Measurements from ENCODE around the gene CDC42BPG. TPM values are rescaled to one million over a fixed set of nuclear protein-coding genes. Genes with fewer than 3 reads are reported as not detected.

Gene CDC42BPG
- total RNA-seq, 1 experiment from 2014 or later = 0.03 TPM

- DNase-seq (ENCODE audit: low read depth in 1 of 2, low spot score in 2 of 2) = peak in 1 of 2 experiments; percentile 40
- Histone ChIP-seq H3K36me3 (no peaks in the 10 kb centered on the region), H3K27me3 (replicated peaks) (no peaks in the 10 kb centered on the region), H3K4me3 (no peak overlapping the region), H3K4me1 (replicated peaks) (peaks cover 17% of the 10 kb centered on the region), H3K9me3 (replicated peaks) (no peaks in the 10 kb centered on the region), H3K27ac (no peak overlapping the region)
Measured at GRCh38 chr11:64885367-64886286, 41.2 kb upstream of the CDC42BPG start.

- no peak for DNase-seq (ENCODE audit: low read depth in 1 of 2, low spot score in 2 of 2)
- H3K27me3 ChIP-seq (replicated peaks) = no peaks in the 10 kb centered on the region
- H3K9me3 ChIP-seq (replicated peaks) = no peaks in the 10 kb centered on the region
- H3K4me1 ChIP-seq (replicated peaks) = peaks cover 20% of the 10 kb centered on the region
- H3K27ac ChIP-seq = no peak overlapping the region
- no peaks in the 10 kb centered on the region for H3K36me3 ChIP-seq
- no peak overlapping the region for H3K4me3 ChIP-seq
Measured at GRCh38 chr11:64884019-64884418, 39.6 kb upstream of the CDC42BPG start.

GRCh38 chr11:64883575-64883974, 39.1 kb upstream of the CDC42BPG start:
- Histone ChIP-seq H3K9me3 (replicated peaks) (no peaks in the 10 kb centered on the region), H3K4me1 (replicated peaks) (peaks cover 23% of the 10 kb centered on the region), H3K4me3 (no peak overlapping the region), H3K27ac (no peak overlapping the region), H3K27me3 (replicated peaks) (no peaks in the 10 kb centered on the region), H3K36me3 (no peaks in the 10 kb centered on the region)
- no peak for DNase-seq (ENCODE audit: low read depth in 1 of 2, low spot score in 2 of 2)

DNA sequence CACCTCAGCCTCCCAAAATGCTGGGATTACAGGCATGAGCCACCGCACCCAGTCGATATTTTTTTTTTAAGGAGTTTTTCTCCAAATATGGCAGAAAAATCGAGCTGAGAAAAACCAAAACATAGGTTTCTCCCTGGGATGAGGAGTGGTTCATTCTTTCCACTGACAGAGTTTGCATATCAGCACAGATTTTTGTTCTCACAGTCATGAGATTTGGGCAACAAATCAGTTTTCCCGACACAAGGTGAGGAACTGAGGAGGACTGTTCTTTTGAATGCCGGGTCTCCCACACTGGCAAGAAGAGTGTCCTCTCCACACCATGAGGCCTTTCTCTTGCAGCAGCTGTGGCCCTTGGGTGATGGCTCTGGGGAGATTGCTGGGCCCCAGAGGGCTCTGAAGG, 37.8 kb upstream of the CDC42BPG start:
- no peak overlapping the region for H3K4me3 ChIP-seq
- H3K9me3 ChIP-seq (replicated peaks) = no peaks in the 10 kb centered on the region
- no peak overlapping the region for H3K27ac ChIP-seq
- DNase-seq (ENCODE audit: low read depth in 1 of 2, low spot score in 2 of 2) = no peak
- H3K4me1 ChIP-seq (replicated peaks) = peaks cover 19% of the 10 kb centered on the region
- H3K36me3 ChIP-seq = peaks cover 4% of the 10 kb centered on the region; the same call in 1 of the 2 replicates
- no peaks in the 10 kb centered on the region for H3K27me3 ChIP-seq (replicated peaks)

DNA sequence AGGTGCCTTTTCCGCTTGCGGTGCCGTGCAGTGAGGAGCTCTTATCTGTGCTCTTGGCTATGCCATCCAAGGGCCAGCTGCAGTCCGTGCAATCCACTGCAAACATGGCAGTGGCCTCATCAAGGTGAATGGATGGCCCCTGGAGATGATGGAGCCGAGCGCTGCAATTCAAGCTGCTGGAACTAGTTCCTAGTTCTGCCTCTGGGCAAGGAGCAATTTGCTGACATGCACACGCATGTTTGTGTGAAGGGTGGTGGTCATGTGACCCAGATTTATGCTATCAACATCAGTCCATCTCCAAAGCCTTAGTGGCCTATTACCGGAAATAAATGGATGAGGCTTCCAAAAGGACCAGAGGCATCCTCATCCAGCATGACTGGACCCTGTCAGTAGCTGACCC, 37.0 kb upstream of the CDC42BPG start:
- DNase-seq (ENCODE audit: low read depth in 1 of 2, low spot score in 2 of 2) = no peak
- H3K4me1 ChIP-seq (replicated peaks) = peaks cover 27% of the 10 kb centered on the region
- H3K36me3 ChIP-seq = peaks cover 9% of the 10 kb centered on the region
- H3K4me3 ChIP-seq = no peak overlapping the region
- H3K27ac ChIP-seq = no peak overlapping the region
- no peaks in the 10 kb centered on the region for H3K27me3 ChIP-seq (replicated peaks)
- H3K9me3 ChIP-seq (replicated peaks) = no peaks in the 10 kb centered on the region

DNA sequence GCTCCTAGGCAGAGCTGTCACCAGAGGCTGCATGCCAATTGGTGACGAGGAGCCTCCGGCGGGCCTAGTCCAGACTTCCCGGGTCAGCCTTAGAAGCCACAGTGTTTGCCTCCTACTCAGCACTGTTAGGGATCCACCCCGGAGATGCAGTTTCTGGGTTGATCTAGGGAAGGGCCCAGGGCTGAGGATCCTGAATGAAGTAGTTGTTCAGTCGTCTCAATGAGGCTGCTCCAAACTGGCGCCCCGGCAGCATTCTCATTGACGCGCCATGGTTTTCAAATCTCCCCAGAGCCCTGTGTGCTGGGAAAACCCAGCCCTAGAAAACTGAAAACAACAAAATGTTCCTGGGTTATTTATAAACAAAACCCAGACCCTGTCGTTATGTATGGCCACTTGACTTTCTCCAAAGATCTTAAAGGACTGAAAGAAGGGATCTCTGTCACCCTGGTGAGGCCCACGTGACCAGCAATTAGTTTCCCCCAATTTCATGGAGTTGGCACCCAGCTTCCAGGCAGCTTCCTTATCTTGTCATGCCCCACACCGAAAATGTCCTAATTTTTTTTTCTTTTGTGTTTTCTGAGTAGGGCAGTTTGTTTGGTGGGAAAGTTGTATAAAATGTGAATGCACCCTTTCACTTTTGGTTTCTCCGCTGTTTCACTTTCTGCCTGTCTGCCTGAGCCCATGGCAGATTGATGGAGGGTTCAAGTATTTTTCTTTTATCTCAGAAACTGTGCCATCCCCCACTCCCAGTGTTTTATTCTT, 36.0 kb upstream of the CDC42BPG start:
- peaks cover 31% of the 10 kb centered on the region for H3K4me1 ChIP-seq (replicated peaks)
- no peaks in the 10 kb centered on the region for H3K27me3 ChIP-seq (replicated peaks)
- peaks cover 19% of the 10 kb centered on the region for H3K36me3 ChIP-seq
- H3K9me3 ChIP-seq (replicated peaks) = no peaks in the 10 kb centered on the region
- H3K4me3 ChIP-seq = no peak overlapping the region
- no peak for DNase-seq (ENCODE audit: low read depth in 1 of 2, low spot score in 2 of 2)
- no peak overlapping the region for H3K27ac ChIP-seq

DNA sequence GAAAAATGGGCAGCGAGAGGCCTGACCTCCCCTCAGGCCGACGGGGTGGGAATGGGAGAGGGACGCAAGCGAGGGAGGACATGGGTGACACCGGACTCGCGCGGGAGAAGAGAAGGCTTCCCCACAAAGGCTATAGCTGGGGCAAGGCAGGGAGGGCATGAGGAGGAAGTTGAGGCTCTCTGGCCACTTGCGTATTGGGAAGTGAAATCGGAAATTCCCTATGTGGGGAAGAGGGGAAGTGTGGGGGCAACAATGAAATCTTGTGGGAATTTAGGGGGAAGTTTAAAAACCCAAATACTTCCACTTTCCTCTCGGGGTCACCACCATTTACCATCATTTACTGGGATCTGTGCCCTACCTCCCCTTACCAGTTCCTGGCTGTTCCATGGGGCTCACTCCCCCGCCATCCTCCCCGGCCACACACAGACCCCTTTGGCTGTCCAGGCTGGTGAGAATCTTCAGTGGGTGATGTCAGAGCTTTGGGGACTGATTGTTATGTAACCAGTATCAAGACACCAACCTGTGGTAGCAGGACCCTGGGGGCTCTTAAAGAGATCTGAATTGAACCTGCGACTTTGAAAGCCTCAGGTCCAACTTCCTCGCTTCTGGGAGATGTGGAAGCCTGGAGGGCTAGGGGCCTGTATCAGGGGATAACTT, 34.9 kb upstream of the CDC42BPG start:
- H3K9me3 ChIP-seq (replicated peaks) = no peaks in the 10 kb centered on the region
- peaks cover 30% of the 10 kb centered on the region for H3K36me3 ChIP-seq
- H3K4me1 ChIP-seq (replicated peaks) = peaks cover 29% of the 10 kb centered on the region

DNA sequence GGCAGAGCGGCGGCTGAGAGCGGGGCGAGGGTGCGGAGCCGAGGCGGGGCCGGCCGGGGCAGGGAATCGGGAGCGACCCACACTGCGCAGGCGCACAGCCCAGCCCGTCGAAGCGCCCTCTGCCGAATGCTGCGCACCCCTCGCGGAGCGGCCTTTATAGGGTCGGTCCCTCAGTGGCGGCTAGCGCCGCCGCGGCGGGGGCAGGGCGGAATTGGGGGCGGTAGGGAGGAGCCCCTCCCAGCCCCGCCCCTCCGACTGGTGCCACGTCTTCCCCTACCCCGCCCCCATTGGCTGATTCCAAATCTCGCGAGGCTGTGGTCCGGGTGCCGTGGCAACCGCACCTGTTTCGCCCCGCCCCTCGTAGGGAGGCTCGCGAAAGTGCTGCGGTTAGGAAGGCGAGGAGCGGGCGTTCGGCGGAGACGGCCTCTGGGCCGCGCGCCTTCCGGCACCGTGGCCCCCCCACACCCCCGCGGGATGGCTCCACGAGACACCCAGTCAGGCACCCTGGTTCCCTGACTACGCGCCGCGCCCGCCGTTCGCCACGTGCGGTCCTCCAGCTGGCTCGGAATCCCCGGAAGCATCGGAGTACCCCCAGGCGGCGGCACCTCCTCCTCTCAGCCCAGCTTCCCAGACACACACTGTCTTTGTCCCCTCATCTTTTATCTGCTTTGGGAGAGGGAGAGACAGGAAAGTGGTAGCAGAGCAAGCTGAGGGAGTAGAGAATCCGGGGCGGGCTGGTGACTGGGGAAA, 34.2 kb upstream of the CDC42BPG start, which contains the start of gene EHD1:
Gene EHD1, minus strand, starts transcription at position 128 of the 750 bp plus-strand sequence. CDS start 157 bp downstream, outside the sequence.
- peak; percentile 100 for DNase-seq (ENCODE audit: low read depth in 1 of 2, low spot score in 2 of 2)
- Histone ChIP-seq H3K27ac (peak within 1 kb of the TSS; percentile 12), H3K27me3 (replicated peaks) (no peaks in the 10 kb centered on the region), H3K4me1 (replicated peaks) (peaks cover 29% of the 10 kb centered on the region), H3K36me3 (peaks cover 36% of the 10 kb centered on the region), H3K4me3 (peak within 1 kb of the TSS; percentile 75), H3K9me3 (replicated peaks) (no peaks in the 10 kb centered on the region)

More for the DNA sequence above, 34.9 kb upstream of the CDC42BPG start:
- Histone ChIP-seq H3K4me3 (peak overlapping the region; percentile 75), H3K27ac (0 out of 2 replicates have a peak overlapping the region, but pooled peaks have one; percentile 11), H3K27me3 (replicated peaks) (no peaks in the 10 kb centered on the region)
- no peak for DNase-seq (ENCODE audit: low read depth in 1 of 2, low spot score in 2 of 2)

GRCh38 chr11:64878223-64878493, 33.7 kb upstream of the CDC42BPG start:
- no peaks in the 10 kb centered on the region for H3K27me3 ChIP-seq (replicated peaks)
- peaks cover 40% of the 10 kb centered on the region for H3K36me3 ChIP-seq

GRCh38 chr11:64877390-64878222, 33.2 kb upstream of the CDC42BPG start:
- no peak for DNase-seq (ENCODE audit: low read depth in 1 of 2, low spot score in 2 of 2)

More at GRCh38 chr11:64878223-64878493, 33.7 kb upstream of the CDC42BPG start:
- peak overlapping the region; percentile 75 for H3K4me3 ChIP-seq
- H3K27ac ChIP-seq = no peak overlapping the region
- no peaks in the 10 kb centered on the region for H3K9me3 ChIP-seq (replicated peaks)
- no peak for DNase-seq (ENCODE audit: low read depth in 1 of 2, low spot score in 2 of 2)
- peaks cover 29% of the 10 kb centered on the region for H3K4me1 ChIP-seq (replicated peaks)

DNA sequence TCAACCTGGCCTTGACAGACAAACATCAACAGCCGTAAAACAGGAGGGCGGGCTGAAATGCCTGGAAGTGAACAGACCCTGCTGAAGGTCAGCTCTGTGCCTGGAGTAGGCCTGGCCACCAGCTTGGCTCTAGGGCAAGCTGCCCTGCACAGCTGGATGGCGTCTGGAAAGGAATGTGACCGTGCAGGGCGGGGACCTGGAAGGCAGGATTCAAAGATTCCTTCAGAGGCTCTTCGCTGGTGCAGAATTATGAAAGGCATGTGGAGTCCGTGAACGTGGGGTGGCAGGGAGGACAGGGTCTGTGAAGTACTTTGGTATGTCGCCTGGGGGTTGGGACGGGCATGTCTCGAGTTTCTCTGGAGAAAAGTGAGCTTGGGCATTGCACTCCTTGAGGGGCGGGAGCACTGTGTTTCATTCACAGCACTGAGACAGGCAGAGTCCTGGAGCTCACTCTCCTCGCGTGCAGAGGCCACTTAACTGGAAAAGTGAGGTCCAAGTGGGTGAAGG, 32.4 kb upstream of the CDC42BPG start:
- peaks cover 51% of the 10 kb centered on the region for H3K36me3 ChIP-seq
- peak overlapping the region; percentile 20; the same call in 1 of the 2 replicates for H3K27ac ChIP-seq
- H3K9me3 ChIP-seq (replicated peaks) = no peaks in the 10 kb centered on the region
- no peaks in the 10 kb centered on the region for H3K27me3 ChIP-seq (replicated peaks)
- H3K4me1 ChIP-seq (replicated peaks) = peaks cover 29% of the 10 kb centered on the region
- peak; percentile 86 to 93 for DNase-seq (ENCODE audit: low read depth in 1 of 2, low spot score in 2 of 2)
- peak overlapping the region; percentile 75 for H3K4me3 ChIP-seq

More at GRCh38 chr11:64877390-64878222, 33.2 kb upstream of the CDC42BPG start:
- Histone ChIP-seq H3K27me3 (replicated peaks) (no peaks in the 10 kb centered on the region), H3K4me3 (peak overlapping the region; percentile 75), H3K27ac (peak overlapping the region; percentile 12), H3K9me3 (replicated peaks) (no peaks in the 10 kb centered on the region), H3K36me3 (peaks cover 46% of the 10 kb centered on the region), H3K4me1 (replicated peaks) (peaks cover 29% of the 10 kb centered on the region)

- Histone ChIP-seq H3K4me3 (peak overlapping the region; percentile 75), H3K27me3 (replicated peaks) (no peaks in the 10 kb centered on the region), H3K9me3 (replicated peaks) (no peaks in the 10 kb centered on the region), H3K4me1 (replicated peaks) (peaks cover 35% of the 10 kb centered on the region), H3K27ac (peak overlapping the region; percentile 20; the same call in 1 of the 2 replicates), H3K36me3 (peaks cover 57% of the 10 kb centered on the region)
- no peak for DNase-seq (ENCODE audit: low read depth in 1 of 2, low spot score in 2 of 2)
Measured at GRCh38 chr11:64876229-64876750, 31.8 kb upstream of the CDC42BPG start.
